Endothelial cell of umbilical vein (primary cell): ENCODE results near the gene CCL16. TPM values are rescaled to one million over a fixed set of nuclear protein-coding genes. Genes with fewer than 3 reads are reported as not detected.

ENCODE experiments used
- BruUV-seq: library from RNA; stranded (reverse); fragments of 400-500 nt; replicated peaks from 2 replicates; lab custom pipeline; 2021; lab: Mats Ljungman, UMichigan
- CTCF ChIA-PET: fragments of 300-600, 350-600 bp; sonication (Branson Sonifier 250); formaldehyde crosslinking; loops from one replicate; lab custom pipeline; 2021; ENCODE audit warnings: antibody characterized with exemption, inconsistent platforms; lab: Charles Lee
- POLR2A ChIA-PET: fragments of 300-600, 350-600 bp; sonication (Branson Sonifier 250); formaldehyde crosslinking; loops from one replicate; lab custom pipeline; 2021; ENCODE audit warnings: antibody characterized with exemption, inconsistent platforms; lab: Charles Lee
- DNase-seq: peaks from one replicate; pipeline ENCODE4 v3.0.0-alpha.2; 2011; ENCODE audit warnings: low read depth, low spot score
- FAIRE-seq: peaks from 2 replicates; lab custom pipeline; 2011; peaks lifted over from hg19 to GRCh38; lab: Jason Lieb, UNC
- H2AFZ ChIP-seq: 2 replicates; pipeline ENCODE4 v1.6.0; 2012; ENCODE audit warnings: low read depth, low read length, control low read depth, inconsistent platforms
- H3K27ac ChIP-seq: 2 replicates; pipeline ENCODE4 v1.5.1; 2011; ENCODE audit warnings: low read depth, mild to moderate bottlenecking, control low read depth, low read length, moderate library complexity; ENCODE audit not compliant: insufficient read depth
- H3K27me3 ChIP-seq, 2 experiments: 2 replicates each; pipeline versions ENCODE4 v1.6.0 to v1.6.1; 2011; ENCODE audit warnings: low read length in 2 of 2, mixed read lengths in 1 of 2; ENCODE audit not compliant: control insufficient read depth in 2 of 2, insufficient read depth in 2 of 2
- H3K36me3 ChIP-seq, 2 experiments: 2 replicates in 1 of 2; 3 replicates in 1 of 2; pipeline ENCODE4 v1.5.1; 2011; ENCODE audit warnings: low read length in 2 of 2, mild to moderate bottlenecking in 1 of 2, moderate library complexity in 1 of 2; ENCODE audit not compliant: control insufficient read depth in 2 of 2, insufficient read depth in 2 of 2; ENCODE audit errors: extremely low read depth in 1 of 2
- H3K4me1 ChIP-seq: 3 replicates; pipeline ENCODE4 v1.5.1; 2011; ENCODE audit warnings: mild to moderate bottlenecking, low read length; ENCODE audit not compliant: control insufficient read depth, insufficient read depth; ENCODE audit errors: extremely low read depth
- H3K4me2 ChIP-seq: 2 replicates; pipeline ENCODE4 v1.6.1; 2011; ENCODE audit warnings: low read length, control low read depth, mixed read lengths; ENCODE audit not compliant: insufficient read depth
- H3K4me3 ChIP-seq, 3 experiments: fragments of 200-600 bp in 1 of 3; sonication (generic), shearing (Covaris generic) in 1 of 3; replicated peaks in 1 of 3; 2 replicates each; pipeline ENCODE4 v1.5.1; 2011 to 2016; ENCODE audit warnings: control low read depth in 3 of 3, low read length in 3 of 3, mild to moderate bottlenecking in 2 of 3, inconsistent platforms in 1 of 3, low read depth in 1 of 3, moderate library complexity in 1 of 3; ENCODE audit not compliant: insufficient read depth in 1 of 3
- H3K79me2 ChIP-seq: 2 replicates; pipeline ENCODE4 v1.6.0; 2012; ENCODE audit warnings: low read length, inconsistent platforms; ENCODE audit not compliant: control insufficient read depth, insufficient read depth
- H3K9ac ChIP-seq: replicated peaks from 2 replicates; pipeline ENCODE3; 2011; ENCODE audit warnings: low read length, control low read depth; ENCODE audit not compliant: insufficient read depth; ENCODE audit errors: extremely low read depth
- H3K9me1 ChIP-seq: replicated peaks from 3 replicates; pipeline ENCODE4 v1.6.0; 2011; ENCODE audit warnings: mild to moderate bottlenecking, low read length; ENCODE audit not compliant: control insufficient read depth, insufficient read depth; ENCODE audit errors: extremely low read depth
- H3K9me3 ChIP-seq: replicated peaks from 2 replicates; pipeline ENCODE4 v1.5.1; 2012; ENCODE audit warnings: low read length, inconsistent platforms; ENCODE audit not compliant: control insufficient read depth, insufficient read depth
- H4K20me1 ChIP-seq: replicated peaks from 2 replicates; pipeline ENCODE3; 2011; ENCODE audit warnings: mild to moderate bottlenecking, low read length; ENCODE audit not compliant: control insufficient read depth, insufficient read depth; ENCODE audit errors: extremely low read depth
- CTCF ChIP-seq, 2 donors: IDR thresholded peaks; 1 replicate in 1 of 2; 2 replicates in 1 of 2; pipeline ENCODE4 v1.5.1; 2011; ENCODE audit warnings: low read length in 2 of 2, mild to moderate bottlenecking in 2 of 2, moderate library complexity in 2 of 2, control low read depth in 1 of 2, inconsistent platforms in 1 of 2, low read depth in 1 of 2; ENCODE audit not compliant: insufficient read depth in 1 of 2; ENCODE audit errors: extremely low read depth in 1 of 2
- EZH2 ChIP-seq: IDR thresholded peaks from 2 replicates; pipeline ENCODE4 v1.6.1; 2012; ENCODE audit warnings: borderline replicate concordance, low read depth, mild to moderate bottlenecking, moderate library complexity, low read length, inconsistent platforms; ENCODE audit not compliant: severe bottlenecking
- FOS ChIP-seq: IDR thresholded peaks from 2 replicates; pipeline ENCODE4 v1.6.1; 2011; ENCODE audit warnings: mild to moderate bottlenecking, low read length, moderate library complexity, borderline replicate concordance; ENCODE audit not compliant: insufficient read depth
- GATA2 ChIP-seq: IDR thresholded peaks from 2 replicates; pipeline ENCODE4 v1.7.0; 2011; ENCODE audit warnings: low read depth, mild to moderate bottlenecking, moderate library complexity, mixed read lengths, low read length; ENCODE audit not compliant: insufficient read length, insufficient read depth
- JUN ChIP-seq: IDR thresholded peaks from 2 replicates; pipeline ENCODE4 v1.6.1; 2011; ENCODE audit warnings: borderline replicate concordance, low read depth; ENCODE audit not compliant: insufficient read length, insufficient read depth
- MAX ChIP-seq: IDR thresholded peaks from 2 replicates; pipeline ENCODE4 v1.6.1; 2011; ENCODE audit not compliant: insufficient read depth, insufficient read length
- MYC ChIP-seq: IDR thresholded peaks from one replicate; pipeline ENCODE4 v1.6.1; 2011; ENCODE audit warnings: mild to moderate bottlenecking, low read depth, low read length
- POLR2A ChIP-seq: IDR thresholded peaks from 2 replicates; pipeline ENCODE4 v1.6.1; 2012; ENCODE audit warnings: low read depth, mild to moderate bottlenecking, control low read depth, low read length
- POLR2AphosphoS5 ChIP-seq: IDR thresholded peaks from 2 replicates; pipeline ENCODE4 v1.6.1; 2012; ENCODE audit warnings: low read depth, mild to moderate bottlenecking, control low read depth, low read length, moderate library complexity; ENCODE audit not compliant: insufficient read depth
- dilution Hi-C: fragments of 300-500 bp; cut with MboI; formaldehyde crosslinking; loops from one replicate; pipeline ENCODE4 v1.15.0; 2019; ENCODE audit warnings: low sequenced_read_pairs; ENCODE audit not compliant: extremely low pct_ligation_motif_present
- intact Hi-C: fragments of 100-400 bp; cut with micrococcal nuclease; formaldehyde crosslinking; loops from one replicate; pipeline ENCODE4 v1.10.0; 2022
- polyA plus RNA-seq, 4 experiments: library from polyadenylated mRNA; depleted of rRNA in 3 of 4; stranded (reverse) in 3 of 4; unstranded in 1 of 4; fragments of >200 nt; gene quantifications; 2 replicates each; pipeline versions ENCODE4 v1.2.1 to v1.2.3, GENCODE V29; 2011 to 2012; ENCODE audit warnings: missing spikeins in 1 of 4
- total RNA-seq: library from RNA; stranded (reverse); gene quantifications from 2 replicates; pipeline ENCODE4 v1.2.3, GENCODE V29; 2021

The CCL16 gene
- total and polyA plus RNA-seq, 2 donors (not counting 3 experiments of a cell fraction or from before 2014, with no cell fraction given), result 0.18 to 0.51 TPM

- Histone ChIP-seq H3K9me3 (no peaks in the 10 kb centered on the region), H2AFZ (no peak overlapping the region), H3K4me1 (no peaks in the 10 kb centered on the region), H4K20me1 (no peaks in the 10 kb centered on the region), H3K79me2 (no peaks in the 10 kb centered on the region), H3K9me1 (no peaks in the 10 kb centered on the region), H3K9ac (no peak overlapping the region), H3K27ac (no peak overlapping the region), H3K27me3 (peaks cover 2 to 5% of the 10 kb centered on the region in 2 experiments), H3K36me3 (no peaks in the 10 kb centered on the region), H3K4me3 (no peak overlapping the region), H3K4me2 (no peak overlapping the region)
- no peak for TF ChIP-seq MAX
- CTCF ChIA-PET, result no interaction called here
- DNase-seq, result no peak
- dilution Hi-C loops (no loop called here), intact Hi-C loops (no loop called here)
- no TSS peak for BruUV-seq
- POLR2A ChIA-PET, result no interaction called here
- FAIRE-seq, result no peak
These were observed 27.6 kb downstream of the CCL16 start for GRCh38 chr17:35953720-35954119.

- intact Hi-C loops, result loop anchor here (10.0 kb wide), 1 partner anchor 105 kb away; no protein-coding TSS in a partner anchor
These were observed 31.9 kb downstream of the CCL16 start for GRCh38 chr17:35949401-35949800.

More at GRCh38 chr17:35949401-35949800, 31.9 kb downstream of the CCL16 start:
- Histone ChIP-seq H3K36me3 (no peaks in the 10 kb centered on the region), H3K9ac (no peak overlapping the region), H3K4me3 (no peak overlapping the region), H4K20me1 (no peaks in the 10 kb centered on the region), H3K9me1 (no peaks in the 10 kb centered on the region), H3K4me2 (no peak overlapping the region), H3K9me3 (no peaks in the 10 kb centered on the region), H3K27me3 (peaks cover 0 to 3% of the 10 kb centered on the region in 2 experiments), H3K27ac (no peak overlapping the region), H3K4me1 (no peaks in the 10 kb centered on the region), H2AFZ (no peak overlapping the region), H3K79me2 (no peaks in the 10 kb centered on the region)
- DNase-seq (no peak), FAIRE-seq (no peak)
- POLR2A ChIA-PET, result interaction anchor here (0.7 kb wide), 1 partner anchor 702 kb away, joined by 3 read pairs; no protein-coding TSS in a partner anchor
- TF ChIP-seq POLR2AphosphoS5 (no peak), POLR2A (no peak), CTCF (IDR thresholded peaks at IDR 0.05; ENCODE audit: extremely low read depth in 1 of 2, insufficient read depth in 1 of 2, low read depth in 1 of 2, low read length in 2 of 2) (no peak), EZH2 (no peak), FOS (no peak), MYC (no peak), MAX (no peak), GATA2 (no peak), JUN (no peak)
- CTCF ChIA-PET, result interaction anchor here (0.7 to 2.7 kb wide), 4 partner anchors 20 to 200 kb away, joined by 3 to 16 read pairs (median 8); no protein-coding TSS in a partner anchor
- dilution Hi-C loops, result no loop called here
- BruUV-seq, result no TSS peak
